ENCODE results near the gene EXOSC7.

EXOSC7 gene

DNA sequence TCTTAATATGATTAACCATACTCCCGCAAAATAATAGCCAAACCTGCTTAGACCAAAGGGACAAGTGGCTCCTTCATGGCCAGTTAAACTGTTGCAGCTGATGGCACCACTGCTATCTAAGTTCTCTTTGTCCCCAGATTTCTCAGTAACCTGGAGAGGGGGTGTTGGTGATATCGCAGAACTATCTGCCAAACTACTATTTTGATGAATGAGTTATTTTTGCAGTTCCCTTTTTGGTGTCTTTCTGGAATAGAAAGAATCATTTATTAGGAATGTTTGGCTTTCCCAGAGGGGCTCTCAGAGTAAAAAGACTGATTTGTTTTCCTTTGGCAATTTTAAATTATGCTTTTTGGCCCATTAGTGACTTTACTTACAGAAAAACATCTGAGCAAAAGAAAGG, 83.1 kb downstream of the EXOSC7 start:
- no peak for DNase-seq

DNA sequence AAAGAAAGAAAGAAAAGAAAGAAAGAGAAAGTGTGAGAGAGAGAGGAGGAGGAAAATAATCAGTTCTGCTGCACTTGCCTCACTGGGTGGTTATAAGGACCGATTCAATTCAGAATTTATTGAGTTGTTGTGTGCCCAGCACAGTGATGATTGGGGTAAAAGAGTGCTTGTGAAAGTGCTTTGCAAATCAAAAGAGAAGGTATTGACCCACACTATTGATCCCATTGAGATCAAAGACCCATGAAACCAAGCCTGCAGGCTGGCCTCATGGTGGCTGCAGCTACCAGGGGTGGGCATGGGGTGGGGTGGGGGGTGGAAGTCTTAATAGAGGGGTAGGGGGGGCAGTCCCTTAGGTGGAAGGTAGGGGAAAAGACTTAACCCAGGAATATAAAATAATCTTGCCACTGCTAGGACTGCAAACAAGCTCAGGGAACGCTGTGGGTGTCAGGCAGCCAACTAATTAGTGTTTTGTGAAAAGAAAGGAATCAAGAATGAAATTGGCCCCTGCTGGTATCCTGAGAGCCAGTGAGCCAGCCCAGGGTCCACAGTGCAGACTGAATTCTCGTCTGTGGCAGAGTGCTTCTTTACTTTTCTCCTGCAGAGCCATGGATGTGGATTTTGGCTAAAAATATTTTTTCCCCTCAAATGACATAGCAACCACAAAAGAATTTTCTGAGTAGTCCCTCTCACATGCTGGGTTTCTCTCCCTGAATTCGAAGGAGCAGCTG, 84.3 kb downstream of the EXOSC7 start:
- no peak for DNase-seq

Measured in NCI-H345 (cell line).